Measurements from ENCODE around the gene DOCK7.

Gene DOCK7

GRCh38 chr1:62687903-62688686 lies at the start of gene DOCK7:
TSS of gene DOCK7 (minus strand) at chr1:62688386. CDS start at chr1:62688264, 122 bp downstream.
- DNase-seq (ENCODE audit: insufficient read length, low spot score) (peak; percentile 44), FAIRE-seq (no peak)
- TF ChIP-seq CTCF (IDR thresholded peaks at IDR 0.05; ENCODE audit: insufficient read depth, missing control alignments), result no peak

- DNase-seq (ENCODE audit: insufficient read length, low spot score), result no peak
- no peak for TF ChIP-seq CTCF (IDR thresholded peaks at IDR 0.05; ENCODE audit: insufficient read depth, missing control alignments)
- FAIRE-seq, result no peak
These were observed 47.4 kb upstream of the DOCK7 start for GRCh38 chr1:62735491-62736171.

GRCh38 chr1:62732331-62732730 lies 44.1 kb upstream of the DOCK7 start:
- FAIRE-seq (no peak), DNase-seq (ENCODE audit: insufficient read length, low spot score) (no peak)
- no peak for TF ChIP-seq CTCF (IDR thresholded peaks at IDR 0.05; ENCODE audit: insufficient read depth, missing control alignments)

GRCh38 chr1:62728963-62729362 lies 40.8 kb upstream of the DOCK7 start:
- no peak for FAIRE-seq
- no peak for TF ChIP-seq CTCF (IDR thresholded peaks at IDR 0.05; ENCODE audit: insufficient read depth, missing control alignments)

GRCh38 chr1:62727656-62728407 lies 39.6 kb upstream of the DOCK7 start:
- DNase-seq (ENCODE audit: insufficient read length, low spot score), result no peak
- TF ChIP-seq CTCF (IDR thresholded peaks at IDR 0.05; ENCODE audit: insufficient read depth, missing control alignments), result no peak
- FAIRE-seq, result no peak

More at GRCh38 chr1:62728963-62729362, 40.8 kb upstream of the DOCK7 start:
- DNase-seq (ENCODE audit: insufficient read length, low spot score), result no peak

GRCh38 chr1:62726011-62726442 lies 37.8 kb upstream of the DOCK7 start:
- FAIRE-seq (no peak), DNase-seq (ENCODE audit: insufficient read length, low spot score) (no peak)
- no peak for TF ChIP-seq CTCF (IDR thresholded peaks at IDR 0.05; ENCODE audit: insufficient read depth, missing control alignments)
